Measurements from ENCODE around the gene CNDP1. TPM values are rescaled to one million over a fixed set of nuclear protein-coding genes. Genes with fewer than 3 reads are reported as not detected.
A peak's percentile ranks its signal among the peaks of the same experiment; 100 is the strongest.

Gene CNDP1
- total RNA-seq, 5 donors from 2014 or later (not counting 1 experiment from before 2014, with no cell fraction given): 0.16 to 0.76 TPM; not detected in 3

GRCh38 chr18:74623047-74623816 is 88.9 kb downstream of the CNDP1 start:
- DNase-seq (peak in 31 of 35 experiments; percentile 14 to 67 (median 38)), ATAC-seq (replicated peaks in 1 of 4) (no peak)
- no peaks in the 10 kb centered on the region for H3K36me3 Mint-ChIP-seq
- Histone ChIP-seq H3K4me3 (ENCODE audit: control insufficient read depth in 1 of 2, extremely low read depth in 1 of 2, low read length in 1 of 2) (no peak overlapping the region), H3K4me1 (ENCODE audit: control insufficient read depth in 1 of 2, extremely low read depth in 1 of 2, insufficient read depth in 2 of 2, low read length in 2 of 2) (peaks cover 2 to 17% of the 10 kb centered on the region in 2 experiments), H3K27me3 (replicated peaks in 1 of 2; ENCODE audit: control insufficient read depth in 2 of 2, extremely low read depth in 1 of 2, insufficient read depth in 2 of 2, low read length in 1 of 2) (no peaks in the 10 kb centered on the region), H3K36me3 (ENCODE audit: control insufficient read depth in 2 of 2, extremely low read depth in 1 of 2, insufficient read depth in 1 of 2, low read length in 1 of 2) (no peaks in the 10 kb centered on the region), H3K27ac (ENCODE audit: low read length) (no peak overlapping the region), H3K9me3 (no peaks in the 10 kb centered on the region)
- H3K27ac Mint-ChIP-seq: no peak overlapping the region
- 89% methylated on average over 20 of the region's 24 CpGs for WGBS (ENCODE audit: insufficient coverage)
- peaks cover 13 to 22% (median 18%) of the 10 kb centered on the region in 3 donors for H3K4me1 Mint-ChIP-seq
- ChIA-PET POLR2A (no interaction called here), CTCF (interaction anchor here (0.6 to 1.4 kb wide), 11 partner anchors 8 to 1733 kb away, joined by 3 to 6 read pairs (median 4); no protein-coding TSS in a partner anchor)
- no peaks in the 10 kb centered on the region for H3K9me3 Mint-ChIP-seq
- H3K4me3 Mint-ChIP-seq: no peak overlapping the region
- H3K27me3 Mint-ChIP-seq: no peaks in the 10 kb centered on the region

DNA sequence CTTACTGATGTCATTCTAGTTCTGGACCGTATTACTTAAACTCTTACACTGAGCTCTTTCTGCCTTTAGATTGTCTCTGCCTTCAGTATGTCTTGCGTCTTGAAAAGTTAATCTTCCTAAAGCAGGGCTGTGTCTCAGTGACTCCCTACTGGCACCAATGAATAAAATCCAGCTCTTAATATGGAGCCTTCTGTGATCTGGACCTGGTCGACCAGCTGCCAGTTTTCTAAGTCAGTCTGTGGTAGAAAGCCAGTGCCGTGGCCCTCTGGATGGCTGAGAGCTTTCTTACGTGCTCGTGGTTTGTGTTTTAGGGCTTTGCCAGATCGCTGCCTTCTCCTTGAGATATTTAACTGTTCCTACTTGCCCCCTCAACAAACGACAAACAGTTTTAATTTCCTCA is 90.2 kb downstream of the CNDP1 start:
- no peaks in the 10 kb centered on the region for H3K27me3 ChIP-seq (replicated peaks in 1 of 2; ENCODE audit: control insufficient read depth in 2 of 2, extremely low read depth in 1 of 2, insufficient read depth in 2 of 2, low read length in 1 of 2)
- ChIA-PET POLR2A (no interaction called here), CTCF (interaction anchor here (0.9 to 1.3 kb wide), 4 partner anchors 7 to 28 kb away, joined by 3 to 6 read pairs (median 4); no protein-coding TSS in a partner anchor)
- ATAC-seq (replicated peaks in 1 of 4): no peak
- H3K4me1 Mint-ChIP-seq: peaks cover 14 to 20% (median 18%) of the 10 kb centered on the region in 3 donors
- no peak overlapping the region for H3K4me3 ChIP-seq (ENCODE audit: control insufficient read depth in 1 of 2, extremely low read depth in 1 of 2, low read length in 1 of 2)
- H3K9me3 Mint-ChIP-seq: no peaks in the 10 kb centered on the region
- H3K4me1 ChIP-seq (ENCODE audit: control insufficient read depth in 1 of 2, extremely low read depth in 1 of 2, insufficient read depth in 2 of 2, low read length in 2 of 2): peaks cover 2 to 17% of the 10 kb centered on the region in 2 experiments
- DNase-seq: no peak
- no peak overlapping the region for H3K27ac ChIP-seq (ENCODE audit: low read length)
- no peaks in the 10 kb centered on the region for H3K36me3 ChIP-seq (ENCODE audit: control insufficient read depth in 2 of 2, extremely low read depth in 1 of 2, insufficient read depth in 1 of 2, low read length in 1 of 2)
- H3K27me3 Mint-ChIP-seq: no peaks in the 10 kb centered on the region
- H3K27ac Mint-ChIP-seq: no peak overlapping the region
- H3K36me3 Mint-ChIP-seq: no peaks in the 10 kb centered on the region
- H3K9me3 ChIP-seq: no peaks in the 10 kb centered on the region
- WGBS (ENCODE audit: insufficient coverage): 68% methylated on average over 3 of the region's 8 CpGs
- H3K4me3 Mint-ChIP-seq: no peak overlapping the region

DNA sequence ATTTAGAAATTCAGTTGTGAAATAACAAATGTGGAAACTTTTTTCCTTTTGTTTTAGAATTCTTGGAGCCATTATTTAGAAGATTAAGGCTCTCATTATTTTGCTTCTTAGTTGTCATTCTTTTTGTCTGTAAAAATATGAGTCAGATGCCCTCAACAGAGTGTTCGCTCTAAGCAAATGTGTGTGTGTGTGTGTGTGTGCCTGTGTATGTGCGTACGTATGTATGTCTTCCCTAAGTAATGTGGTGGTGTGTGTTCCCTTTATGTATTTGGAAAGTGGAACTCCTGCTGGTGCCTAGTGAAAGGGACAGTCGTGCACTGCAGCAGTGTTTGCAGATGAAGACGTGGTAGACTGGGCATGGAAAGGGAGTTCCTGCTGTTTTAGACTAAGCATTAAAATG is 90.9 kb downstream of the CNDP1 start:
- H3K27ac Mint-ChIP-seq: no peak overlapping the region
- no peaks in the 10 kb centered on the region for H3K9me3 Mint-ChIP-seq
- Histone ChIP-seq H3K36me3 (ENCODE audit: control insufficient read depth in 2 of 2, extremely low read depth in 1 of 2, insufficient read depth in 1 of 2, low read length in 1 of 2) (no peaks in the 10 kb centered on the region), H3K27ac (ENCODE audit: low read length) (no peak overlapping the region), H3K27me3 (replicated peaks in 1 of 2; ENCODE audit: control insufficient read depth in 2 of 2, extremely low read depth in 1 of 2, insufficient read depth in 2 of 2, low read length in 1 of 2) (no peaks in the 10 kb centered on the region), H3K4me3 (ENCODE audit: control insufficient read depth in 1 of 2, extremely low read depth in 1 of 2, low read length in 1 of 2) (no peak overlapping the region), H3K9me3 (no peaks in the 10 kb centered on the region), H3K4me1 (ENCODE audit: control insufficient read depth in 1 of 2, extremely low read depth in 1 of 2, insufficient read depth in 2 of 2, low read length in 2 of 2) (peaks cover 5 to 17% of the 10 kb centered on the region in 2 experiments)
- DNase-seq (no peak), ATAC-seq (replicated peaks in 1 of 4) (no peak)
- ChIA-PET CTCF (no interaction called here), POLR2A (no interaction called here)
- no peaks in the 10 kb centered on the region for H3K36me3 Mint-ChIP-seq
- peaks cover 18 to 23% (median 21%) of the 10 kb centered on the region in 3 donors for H3K4me1 Mint-ChIP-seq
- H3K27me3 Mint-ChIP-seq: no peaks in the 10 kb centered on the region
- no peak overlapping the region for H3K4me3 Mint-ChIP-seq
- 93% methylated on average over 4 of the region's 5 CpGs for WGBS (ENCODE audit: insufficient coverage)

DNA sequence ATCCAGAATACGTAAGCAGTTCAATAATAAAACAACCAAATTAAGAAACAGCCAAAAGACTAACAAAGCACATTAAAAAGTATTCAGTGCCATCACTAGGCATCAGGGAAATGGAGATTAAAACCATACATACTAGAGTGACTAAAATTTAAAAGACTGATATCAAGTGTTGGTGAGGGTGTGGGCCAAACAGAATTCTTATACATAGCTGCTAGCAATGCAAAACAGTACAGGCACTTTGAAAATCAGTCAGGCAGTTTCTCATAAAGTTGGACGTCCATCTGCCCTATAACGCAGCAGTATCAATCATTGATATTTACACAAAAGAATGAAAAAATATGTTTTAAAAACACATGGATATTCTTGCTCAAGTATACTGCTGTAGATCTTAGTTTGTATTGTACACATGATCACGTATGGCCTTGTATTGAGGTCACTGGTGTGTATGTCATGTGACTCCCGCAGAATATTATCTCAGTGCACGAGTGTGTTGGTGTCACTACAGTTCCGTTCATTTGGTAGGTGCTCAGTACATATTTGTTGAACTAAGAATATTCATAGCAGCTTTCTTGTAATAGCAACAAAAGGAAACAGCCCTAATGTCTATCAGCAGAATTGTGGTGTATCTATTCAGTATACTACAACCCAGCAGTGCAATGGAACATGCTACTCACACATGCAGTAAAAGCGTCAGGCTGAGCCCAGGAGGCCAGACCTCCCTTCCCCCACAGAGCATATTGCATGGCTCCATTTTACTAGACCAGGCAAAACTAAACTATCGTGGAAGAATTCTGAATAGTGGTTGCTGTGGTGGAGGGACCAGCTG is 92.0 kb downstream of the CNDP1 start:
- peaks cover 10 to 23% of the 10 kb centered on the region in 2 experiments for H3K4me1 ChIP-seq (ENCODE audit: control insufficient read depth in 1 of 2, extremely low read depth in 1 of 2, insufficient read depth in 2 of 2, low read length in 2 of 2)
- no peak overlapping the region for H3K4me3 ChIP-seq (ENCODE audit: control insufficient read depth in 1 of 2, extremely low read depth in 1 of 2, low read length in 1 of 2)
- POLR2A ChIA-PET: interaction anchor here in 1 of 2 donors (0.6 kb wide), 1 partner anchor 1693 kb away, joined by 3 read pairs; no protein-coding TSS in a partner anchor
- Mint-ChIP-seq H3K36me3 (no peaks in the 10 kb centered on the region), H3K4me3 (no peak overlapping the region), H3K27ac (no peak overlapping the region), H3K9me3 (no peaks in the 10 kb centered on the region), H3K27me3 (no peaks in the 10 kb centered on the region), H3K4me1 (peaks cover 29 to 32% (median 31%) of the 10 kb centered on the region in 3 donors)
- no peaks in the 10 kb centered on the region for H3K36me3 ChIP-seq (ENCODE audit: control insufficient read depth in 2 of 2, extremely low read depth in 1 of 2, insufficient read depth in 1 of 2, low read length in 1 of 2)
- H3K27me3 ChIP-seq (replicated peaks in 1 of 2; ENCODE audit: control insufficient read depth in 2 of 2, extremely low read depth in 1 of 2, insufficient read depth in 2 of 2, low read length in 1 of 2): no peaks in the 10 kb centered on the region
- DNase-seq (no peak), ATAC-seq (replicated peaks in 1 of 4) (no peak)
- 86% methylated on average over 1 of the region's 9 CpGs for WGBS (ENCODE audit: insufficient coverage)
- no peaks in the 10 kb centered on the region for H3K9me3 ChIP-seq
- H3K27ac ChIP-seq (ENCODE audit: low read length): no peak overlapping the region
- CTCF ChIA-PET: no interaction called here

DNA sequence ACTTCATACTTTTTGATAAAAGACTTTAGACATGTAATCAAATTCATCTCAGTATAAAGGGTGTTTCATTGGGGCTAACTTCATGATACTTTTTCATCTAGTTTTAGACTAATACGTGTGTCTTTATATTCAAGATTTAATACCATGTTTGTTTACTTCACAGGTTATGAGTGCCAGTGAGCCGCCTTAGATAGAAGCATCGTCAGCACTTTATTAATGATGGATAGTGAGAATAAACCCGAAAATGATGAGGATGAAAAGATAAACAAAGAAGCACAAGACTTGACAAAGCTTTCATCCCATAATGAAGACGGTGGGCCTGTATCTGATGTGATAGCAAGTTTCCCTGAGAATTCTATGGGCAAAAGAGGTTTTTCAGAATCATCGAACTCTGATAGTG is 96.5 kb downstream of the CNDP1 start:
- CTCF ChIA-PET: no interaction called here
- no peaks in the 10 kb centered on the region for H3K9me3 Mint-ChIP-seq
- no CpG with 5 or more reads among the region's 6 CpGs for WGBS (ENCODE audit: insufficient coverage)
- Histone ChIP-seq H3K4me1 (ENCODE audit: control insufficient read depth in 1 of 2, extremely low read depth in 1 of 2, insufficient read depth in 2 of 2, low read length in 2 of 2) (peaks cover 26 to 30% of the 10 kb centered on the region in 2 experiments), H3K27ac (ENCODE audit: low read length) (peak overlapping the region; percentile 77), H3K27me3 (replicated peaks in 1 of 2; ENCODE audit: control insufficient read depth in 2 of 2, extremely low read depth in 1 of 2, insufficient read depth in 2 of 2, low read length in 1 of 2) (no peaks in the 10 kb centered on the region), H3K4me3 (ENCODE audit: control insufficient read depth in 1 of 2, extremely low read depth in 1 of 2, low read length in 1 of 2) (no peak overlapping the region), H3K9me3 (no peaks in the 10 kb centered on the region), H3K36me3 (ENCODE audit: control insufficient read depth in 2 of 2, extremely low read depth in 1 of 2, insufficient read depth in 1 of 2, low read length in 1 of 2) (peaks cover 0 to 5% of the 10 kb centered on the region in 2 donors)
- peaks cover 27% of the 10 kb centered on the region for H3K36me3 Mint-ChIP-seq
- no peaks in the 10 kb centered on the region for H3K27me3 Mint-ChIP-seq
- POLR2A ChIA-PET: no interaction called here
- peak overlapping the region; percentile 97 to 98 for H3K27ac Mint-ChIP-seq
- peak overlapping the region; percentile 10 to 71 (median 69) for H3K4me3 Mint-ChIP-seq
- H3K4me1 Mint-ChIP-seq: peaks cover 59 to 74% (median 63%) of the 10 kb centered on the region in 3 donors
- ATAC-seq (replicated peaks in 1 of 4) (no peak), DNase-seq (no peak)

GRCh38 chr18:74631212-74631611 is 96.9 kb downstream of the CNDP1 start:
- peak overlapping the region; percentile 77 for H3K27ac ChIP-seq (ENCODE audit: low read length)
- peak overlapping the region; percentile 69 to 78 (median 71) for H3K4me3 Mint-ChIP-seq
- ChIA-PET CTCF (interaction anchor here in 1 of 2 donors (0.6 to 0.7 kb wide), 2 partner anchors 7 to 33 kb away, joined by 4 read pairs; no protein-coding TSS in a partner anchor), POLR2A (no interaction called here)
- peaks cover 26 to 30% of the 10 kb centered on the region in 2 experiments for H3K4me1 ChIP-seq (ENCODE audit: control insufficient read depth in 1 of 2, extremely low read depth in 1 of 2, insufficient read depth in 2 of 2, low read length in 2 of 2)
- WGBS (ENCODE audit: insufficient coverage): no CpG with 5 or more reads among the region's 2 CpGs
- no peaks in the 10 kb centered on the region for H3K27me3 Mint-ChIP-seq
- H3K36me3 Mint-ChIP-seq: peaks cover 27% of the 10 kb centered on the region
- no peaks in the 10 kb centered on the region for H3K9me3 ChIP-seq
- no peaks in the 10 kb centered on the region for H3K27me3 ChIP-seq (replicated peaks in 1 of 2; ENCODE audit: control insufficient read depth in 2 of 2, extremely low read depth in 1 of 2, insufficient read depth in 2 of 2, low read length in 1 of 2)
- ATAC-seq (replicated peaks in 1 of 4) (peak; percentile 22 to 47 (median 40)), DNase-seq (no peak)
- H3K27ac Mint-ChIP-seq: peak overlapping the region; percentile 97 to 98
- H3K4me1 Mint-ChIP-seq: peaks cover 55 to 74% (median 61%) of the 10 kb centered on the region in 3 donors
- peak overlapping the region in 1 of 2 donors; percentile 10 for H3K4me3 ChIP-seq (ENCODE audit: control insufficient read depth in 1 of 2, extremely low read depth in 1 of 2, low read length in 1 of 2)
- peaks cover 0 to 5% of the 10 kb centered on the region in 2 donors for H3K36me3 ChIP-seq (ENCODE audit: control insufficient read depth in 2 of 2, extremely low read depth in 1 of 2, insufficient read depth in 1 of 2, low read length in 1 of 2)
- H3K9me3 Mint-ChIP-seq: no peaks in the 10 kb centered on the region
